HepG2 (cell line): ENCODE measurements around the gene TMEM182. TPM values are rescaled to one million over a fixed set of nuclear protein-coding genes. Genes with fewer than 3 reads are reported as not detected.

Source experiments
- ATAC-seq: fragments of 200-7000 bp; cut with Tn5 transposase; 3 replicates; pipeline ENCODE4 v1.9.1; 2020; ENCODE audit warnings: mild to moderate bottlenecking, moderate library complexity
- BruUV-seq: library from RNA; stranded (reverse); fragments of 400-500 nt; replicated peaks from 2 replicates; lab custom pipeline; 2021; lab: Mats Ljungman, UMichigan
- CTCF ChIA-PET: fragments of 300-600 bp; formaldehyde crosslinking; extraction: SDS; loops from one replicate; lab custom pipeline; 2021; ENCODE audit warnings: low total read pairs, inconsistent platforms, low intra/inter-chr PET ratio; lab: Yijun Ruan, JAX
- POLR2A ChIA-PET: fragments of 350-600 bp; sonication (Branson Sonifier 250); formaldehyde crosslinking; loops from one replicate; lab custom pipeline; 2020; ENCODE audit warnings: antibody characterized with exemption, inconsistent platforms; lab: Yijun Ruan, JAX
- DNase-seq: peaks from one replicate; pipeline ENCODE4 v3.0.0-alpha.2; 2015; ENCODE audit warnings: low spot score
- FAIRE-seq: peaks from 3 replicates; lab custom pipeline; 2011; peaks lifted over from hg19 to GRCh38; lab: Jason Lieb, UNC
- H2AFZ ChIP-seq: one replicate; pipeline ENCODE4 v1.6.1; 2011; ENCODE audit warnings: low read length, inconsistent platforms
- H3K27ac ChIP-seq: fragments of 300-600 bp; 3 replicates; pipeline ENCODE4 v1.8.0; 2011; ENCODE audit warnings: mixed run types, mild to moderate bottlenecking, mixed read lengths, low read length, inconsistent platforms; ENCODE audit not compliant: insufficient read depth; ENCODE audit errors: extremely low read length
- H3K27me3 ChIP-seq, 2 experiments: fragments of 200-600 bp in 1 of 2; 2 replicates in 1 of 2; 3 replicates in 1 of 2; pipeline versions ENCODE4 v1.6.0 to v1.8.0; 2011; ENCODE audit warnings: low read length in 2 of 2, mild to moderate bottlenecking in 2 of 2, moderate library complexity in 2 of 2, inconsistent platforms in 1 of 2; ENCODE audit not compliant: insufficient read depth in 2 of 2, control insufficient read depth in 1 of 2
- H3K36me3 ChIP-seq, 2 experiments: fragments of 200-600 bp in 1 of 2; replicated peaks in 1 of 2; 2 replicates in 1 of 2; 3 replicates in 1 of 2; pipeline versions ENCODE4 v1.5.1 to v1.8.0; 2011; ENCODE audit warnings: low read length in 2 of 2, inconsistent platforms in 1 of 2; ENCODE audit not compliant: insufficient read depth in 2 of 2, control insufficient read depth in 1 of 2
- H3K4me1 ChIP-seq: 2 replicates; pipeline ENCODE4 v1.5.1; 2012; ENCODE audit warnings: low read length, inconsistent platforms; ENCODE audit not compliant: insufficient read depth
- H3K4me2 ChIP-seq: 2 replicates; pipeline ENCODE4 v1.6.0; 2011; ENCODE audit warnings: low read depth, low read length, inconsistent platforms
- H3K4me3 ChIP-seq, 3 experiments: fragments of 200-600 bp in 1 of 3; sonication (generic), shearing (Covaris generic) in 1 of 3; replicated peaks in 1 of 3; 2 replicates each; pipeline ENCODE4 v1.5.1; 2011 to 2016; ENCODE audit warnings: low read length in 3 of 3, inconsistent platforms in 2 of 3, low read depth in 2 of 3, mild to moderate bottlenecking in 2 of 3, control low read depth in 1 of 3, mixed read lengths in 1 of 3; ENCODE audit not compliant: insufficient read depth in 1 of 3
- H3K79me2 ChIP-seq: one replicate; pipeline ENCODE4 v1.6.1; 2011; ENCODE audit warnings: low read length, inconsistent platforms; ENCODE audit not compliant: insufficient read depth
- H3K9ac ChIP-seq: 2 replicates; pipeline ENCODE4 v1.6.0; 2011; ENCODE audit warnings: mild to moderate bottlenecking, low read depth, low read length, inconsistent platforms; ENCODE audit not compliant: insufficient read depth
- H3K9me3 ChIP-seq: 2 replicates; pipeline ENCODE4 v1.5.1; 2012; ENCODE audit warnings: mild to moderate bottlenecking, low read length
- H4K20me1 ChIP-seq: 2 replicates; pipeline ENCODE4 v1.6.0; 2011; ENCODE audit warnings: inconsistent platforms, mild to moderate bottlenecking, low read length, moderate library complexity; ENCODE audit not compliant: insufficient read depth
- ARNT2 ChIP-seq: sonication (generic); formaldehyde crosslinking; IDR thresholded peaks from 2 replicates; pipeline ENCODE4 v1.8.0; 2022; ENCODE audit warnings: mild to moderate bottlenecking, low read depth, missing genetic modification reagents, moderate library complexity
- CBX2 ChIP-seq, 2 experiments: fragments of 200-600 bp in 1 of 2; sonication (generic); formaldehyde crosslinking in 1 of 2; IDR thresholded peaks; 2 replicates each; pipeline versions ENCODE4 v1.7.0 to v1.8.1; 2018 to 2022; ENCODE audit warnings: low read depth in 2 of 2, low read length in 1 of 2, mild to moderate bottlenecking in 1 of 2, missing genetic modification reagents in 1 of 2
- KDM6A ChIP-seq: IDR thresholded peaks from 2 replicates; pipeline ENCODE4 v1.6.1; 2016; ENCODE audit warnings: low read depth
- KMT2B ChIP-seq: IDR thresholded peaks from 2 replicates; pipeline ENCODE4 v1.6.1; 2016; ENCODE audit warnings: missing genetic modification reagents, missing compliant biosample characterization
- TBL1XR1 ChIP-seq: fragments of 150-350 bp; IDR thresholded peaks from 2 replicates; pipeline ENCODE4 v1.6.1; 2014; ENCODE audit warnings: borderline replicate concordance, low read length; ENCODE audit not compliant: partially characterized antibody
- ZBTB37 ChIP-seq: sonication (generic); formaldehyde crosslinking; IDR thresholded peaks from 2 replicates; pipeline ENCODE4 v1.4.0; 2020; ENCODE audit warnings: mild to moderate bottlenecking, missing genetic modification reagents
- ZFP1 ChIP-seq: IDR thresholded peaks from 2 replicates; pipeline ENCODE4 v1.6.1; 2016
- ZKSCAN5 ChIP-seq: sonication (generic); formaldehyde crosslinking; IDR thresholded peaks from 2 replicates; pipeline ENCODE4 v1.5.1; 2020; ENCODE audit warnings: mild to moderate bottlenecking, missing genetic modification reagents
- ZNF567 ChIP-seq: sonication (generic); formaldehyde crosslinking; IDR thresholded peaks from 2 replicates; pipeline ENCODE4 v1.8.1; 2023; ENCODE audit warnings: mild to moderate bottlenecking, missing genetic modification reagents, borderline replicate concordance
- ZNF660 ChIP-seq: sonication (generic); formaldehyde crosslinking; IDR thresholded peaks from 2 replicates; pipeline ENCODE4 v1.5.1; 2020; ENCODE audit warnings: mild to moderate bottlenecking, low read depth, missing genetic modification reagents, borderline replicate concordance
- ZNF773 ChIP-seq: sonication (generic); formaldehyde crosslinking; IDR thresholded peaks from 2 replicates; pipeline ENCODE4 v1.4.0; 2020; ENCODE audit warnings: missing genetic modification reagents, borderline replicate concordance
- WGBS: methylation state at CpG from one replicate; pipeline ENCODE4 v1.1.6; 2017; ENCODE audit warnings: low lambda C conversion rate; 5-methylcytosine and 5-hydroxymethylcytosine counted together
- in situ Hi-C: cut with HindIII; loops from 2 replicates; pipeline ENCODE4 v1.10.0; 2017; ENCODE audit warnings: low pct_unique_long_range_greater_than_20kb; ENCODE audit not compliant: extremely low pct_ligation_motif_present
- intact Hi-C: fragments of 100-400 bp; cut with micrococcal nuclease; formaldehyde crosslinking; loops from one replicate; pipeline ENCODE4 v1.10.0; 2022; ENCODE audit not compliant: unreplicated experiment
- polyA plus RNA-seq, 8 experiments: library from polyadenylated mRNA; depleted of rRNA in 3 of 8; stranded (reverse) in 7 of 8; unstranded in 1 of 8; fragments of >200 nt; fragmentation: Illumina TruSeq in 4 of 8; extraction: Trizol in 4 of 8; gene quantifications; 2 replicates each; pipeline versions ENCODE4 v1.2.1 to v1.2.3, GENCODE V29; 2011 to 2016; ENCODE audit warnings: low read depth in 4 of 8, missing spikeins in 1 of 8, mixed read lengths in 1 of 8; ENCODE audit not compliant: insufficient read depth in 1 of 8
- total RNA-seq, 5 experiments: library from RNA; depleted of rRNA; stranded (reverse); fragments of >200 nt; fragmentation: Illumina TruSeq; extraction: Trizol; gene quantifications; 2 replicates each; pipeline ENCODE4 v1.2.3, GENCODE V29; 2016; ENCODE audit warnings: low read depth in 1 of 5

The TMEM182 gene
- total and polyA plus RNA-seq, 2 of the 13 experiments (the other 11 are each of a cell fraction or from before 2014, with no cell fraction given) = 8.7 to 8.9 TPM

DNA sequence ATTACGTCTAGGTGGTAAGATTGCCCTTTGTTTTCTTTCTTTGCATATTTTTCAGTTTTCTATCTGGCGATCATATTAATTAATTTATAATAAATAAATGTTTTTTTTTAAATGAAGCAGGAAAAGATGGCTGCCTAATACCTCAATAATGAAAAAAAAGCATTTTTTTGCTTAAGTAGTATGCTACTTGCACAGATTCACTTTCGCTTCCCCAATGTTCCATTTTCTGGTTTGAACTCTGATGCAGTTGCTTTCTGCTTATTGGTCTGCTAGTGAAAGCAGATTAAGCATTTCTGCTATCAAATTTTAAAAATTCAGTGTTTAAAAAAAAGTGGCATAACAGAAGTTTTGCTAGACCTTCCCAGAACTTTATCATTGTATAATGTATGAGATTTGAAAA, 11.9 kb upstream of the TMEM182 start:
- TF ChIP-seq ZNF660 (CRISPR knock-in tag) = no peak
- no peak for TF ChIP-seq ZBTB37 (CRISPR knock-in tag)
- no peak for TF ChIP-seq KMT2B
- TF ChIP-seq TBL1XR1 = no peak
- no peak for TF ChIP-seq KDM6A
- TF ChIP-seq ZNF773 = no peak
- TF ChIP-seq ARNT2 (CRISPR knock-in tag) = no peak
- no peak for TF ChIP-seq CBX2 (IDR thresholded peaks at IDR 0.05; ENCODE audit: low read depth, low read length)
- no peak for TF ChIP-seq CBX2 (CRISPR knock-in tag; IDR thresholded peaks at IDR 0.05; ENCODE audit: low read depth)
- no peak for TF ChIP-seq ZFP1 (CRISPR knock-in tag)
- no peak for TF ChIP-seq ZKSCAN5 (CRISPR knock-in tag)
- no peak for TF ChIP-seq ZNF567 (CRISPR knock-in tag)
- POLR2A ChIA-PET = no interaction called here

More for the DNA sequence above, 11.9 kb upstream of the TMEM182 start:
- Histone ChIP-seq H3K9me3 (no peaks in the 10 kb centered on the region), H3K36me3 (no peaks in the 10 kb centered on the region), H3K4me3 (no peak overlapping the region), H3K79me2 (no peaks in the 10 kb centered on the region), H3K27ac (no peak overlapping the region), H4K20me1 (no peaks in the 10 kb centered on the region), H3K4me2 (no peak overlapping the region), H3K9ac (no peak overlapping the region), H3K4me1 (no peaks in the 10 kb centered on the region), H2AFZ (no peak overlapping the region), H3K27me3 (no peaks in the 10 kb centered on the region)
- ATAC-seq (no peak), DNase-seq (no peak), FAIRE-seq (no peak)
- CTCF ChIA-PET = no interaction called here
- intact Hi-C loops = no loop called here
- WGBS = 85% methylated on average over 3 of the region's 3 CpGs
- in situ Hi-C loops = loop anchor here (5.0 kb wide), 1 partner anchor 52 kb away; no protein-coding TSS in a partner anchor
- no TSS peak for BruUV-seq
